Measurements from ENCODE around the gene ACTN1. TPM values are rescaled to one million over a fixed set of nuclear protein-coding genes. Genes with fewer than 3 reads are reported as not detected.

ACTN1 gene
- total and polyA plus RNA-seq, 2 experiments from 2014 or later = 121 to 280 TPM

DNA sequence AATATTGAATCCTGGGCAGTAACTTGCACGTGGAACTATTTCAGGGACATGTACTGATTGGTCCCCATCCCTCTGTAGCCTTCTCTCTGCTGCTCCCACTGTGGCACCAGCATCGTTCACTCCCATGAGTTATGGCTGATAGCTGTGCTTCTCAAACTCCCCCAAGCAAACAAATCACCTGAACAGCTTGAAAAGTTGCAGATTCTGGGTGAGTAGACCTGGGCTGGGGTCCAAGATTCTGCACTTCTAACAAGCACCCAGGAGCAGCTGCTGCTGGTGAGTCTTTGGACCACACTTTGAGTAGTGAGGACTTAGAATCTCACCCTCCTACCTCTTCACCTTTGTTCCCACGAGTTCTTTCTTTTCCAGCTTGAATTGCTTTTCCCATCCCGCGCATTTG is 136.8 kb downstream of the ACTN1 start:
- H3K79me2 ChIP-seq (replicated peaks; ENCODE audit: insufficient read depth) = no peaks in the 10 kb centered on the region
- H3K9me2 ChIP-seq (ENCODE audit: insufficient read depth) = no peaks in the 10 kb centered on the region
- no peaks in the 10 kb centered on the region for H3K27me3 ChIP-seq (ENCODE audit: insufficient read depth)
- no peaks in the 10 kb centered on the region for H4K20me1 ChIP-seq (replicated peaks; ENCODE audit: insufficient read depth)
- no peak overlapping the region for H3K4me3 Mint-ChIP-seq
- H3F3A ChIP-seq (replicated peaks; ENCODE audit: low read depth) = no peaks in the 10 kb centered on the region
- no peak overlapping the region for H2AFZ ChIP-seq
- H3K27me3 Mint-ChIP-seq (ENCODE audit: insufficient read depth, low read depth, poor library complexity) = peaks cover 8% of the 10 kb centered on the region
- no peaks in the 10 kb centered on the region for H3K36me3 ChIP-seq (ENCODE audit: insufficient read depth)
- TF ChIP-seq, protein P1, sequence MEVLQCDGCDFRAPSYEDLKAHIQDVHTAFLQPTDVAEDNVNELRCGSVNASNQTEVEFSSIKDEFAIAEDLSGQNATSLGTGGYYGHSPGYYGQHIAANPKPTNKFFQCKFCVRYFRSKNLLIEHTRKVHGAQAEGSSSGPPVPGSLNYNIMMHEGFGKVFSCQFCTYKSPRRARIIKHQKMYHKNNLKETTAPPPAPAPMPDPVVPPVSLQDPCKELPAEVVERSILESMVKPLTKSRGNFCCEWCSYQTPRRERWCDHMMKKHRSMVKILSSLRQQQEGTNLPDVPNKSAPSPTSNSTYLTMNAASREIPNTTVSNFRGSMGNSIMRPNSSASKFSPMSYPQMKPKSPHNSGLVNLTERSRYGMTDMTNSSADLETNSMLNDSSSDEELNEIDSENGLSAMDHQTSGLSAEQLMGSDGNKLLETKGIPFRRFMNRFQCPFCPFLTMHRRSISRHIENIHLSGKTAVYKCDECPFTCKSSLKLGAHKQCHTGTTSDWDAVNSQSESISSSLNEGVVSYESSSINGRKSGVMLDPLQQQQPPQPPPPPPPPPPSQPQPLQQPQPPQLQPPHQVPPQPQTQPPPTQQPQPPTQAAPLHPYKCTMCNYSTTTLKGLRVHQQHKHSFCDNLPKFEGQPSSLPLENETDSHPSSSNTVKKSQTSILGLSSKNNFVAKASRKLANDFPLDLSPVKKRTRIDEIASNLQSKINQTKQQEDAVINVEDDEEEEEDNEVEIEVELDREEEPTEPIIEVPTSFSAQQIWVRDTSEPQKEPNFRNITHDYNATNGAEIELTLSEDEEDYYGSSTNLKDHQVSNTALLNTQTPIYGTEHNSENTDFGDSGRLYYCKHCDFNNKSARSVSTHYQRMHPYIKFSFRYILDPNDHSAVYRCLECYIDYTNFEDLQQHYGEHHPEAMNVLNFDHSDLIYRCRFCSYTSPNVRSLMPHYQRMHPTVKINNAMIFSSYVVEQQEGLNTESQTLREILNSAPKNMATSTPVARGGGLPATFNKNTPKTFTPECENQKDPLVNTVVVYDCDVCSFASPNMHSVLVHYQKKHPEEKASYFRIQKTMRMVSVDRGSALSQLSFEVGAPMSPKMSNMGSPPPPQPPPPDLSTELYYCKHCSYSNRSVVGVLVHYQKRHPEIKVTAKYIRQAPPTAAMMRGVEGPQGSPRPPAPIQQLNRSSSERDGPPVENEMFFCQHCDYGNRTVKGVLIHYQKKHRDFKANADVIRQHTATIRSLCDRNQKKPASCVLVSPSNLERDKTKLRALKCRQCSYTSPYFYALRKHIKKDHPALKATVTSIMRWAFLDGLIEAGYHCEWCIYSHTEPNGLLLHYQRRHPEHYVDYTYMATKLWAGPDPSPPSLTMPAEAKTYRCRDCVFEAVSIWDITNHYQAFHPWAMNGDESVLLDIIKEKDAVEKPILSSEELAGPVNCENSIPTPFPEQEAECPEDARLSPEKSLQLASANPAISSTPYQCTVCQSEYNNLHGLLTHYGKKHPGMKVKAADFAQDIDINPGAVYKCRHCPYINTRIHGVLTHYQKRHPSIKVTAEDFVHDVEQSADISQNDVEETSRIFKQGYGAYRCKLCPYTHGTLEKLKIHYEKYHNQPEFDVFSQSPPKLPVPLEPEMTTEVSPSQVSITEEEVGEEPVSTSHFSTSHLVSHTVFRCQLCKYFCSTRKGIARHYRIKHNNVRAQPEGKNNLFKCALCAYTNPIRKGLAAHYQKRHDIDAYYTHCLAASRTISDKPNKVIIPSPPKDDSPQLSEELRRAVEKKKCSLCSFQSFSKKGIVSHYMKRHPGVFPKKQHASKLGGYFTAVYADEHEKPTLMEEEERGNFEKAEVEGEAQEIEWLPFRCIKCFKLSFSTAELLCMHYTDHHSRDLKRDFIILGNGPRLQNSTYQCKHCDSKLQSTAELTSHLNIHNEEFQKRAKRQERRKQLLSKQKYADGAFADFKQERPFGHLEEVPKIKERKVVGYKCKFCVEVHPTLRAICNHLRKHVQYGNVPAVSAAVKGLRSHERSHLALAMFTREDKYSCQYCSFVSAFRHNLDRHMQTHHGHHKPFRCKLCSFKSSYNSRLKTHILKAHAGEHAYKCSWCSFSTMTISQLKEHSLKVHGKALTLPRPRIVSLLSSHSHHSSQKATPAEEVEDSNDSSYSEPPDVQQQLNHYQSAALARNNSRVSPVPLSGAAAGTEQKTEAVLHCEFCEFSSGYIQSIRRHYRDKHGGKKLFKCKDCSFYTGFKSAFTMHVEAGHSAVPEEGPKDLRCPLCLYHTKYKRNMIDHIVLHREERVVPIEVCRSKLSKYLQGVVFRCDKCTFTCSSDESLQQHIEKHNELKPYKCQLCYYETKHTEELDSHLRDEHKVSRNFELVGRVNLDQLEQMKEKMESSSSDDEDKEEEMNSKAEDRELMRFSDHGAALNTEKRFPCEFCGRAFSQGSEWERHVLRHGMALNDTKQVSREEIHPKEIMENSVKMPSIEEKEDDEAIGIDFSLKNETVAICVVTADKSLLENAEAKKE (CRISPR knock-in tag; IDR thresholded peaks at IDR 0.05) = no peak
- TF ChIP-seq EZH2phosphoT487 (IDR thresholded peaks at IDR 0.05; ENCODE audit: unreplicated experiment) = no peak
- TF ChIP-seq NANOG (IDR thresholded peaks at IDR 0.05; ENCODE audit: borderline replicate concordance) = no peak
- no peak for TF ChIP-seq JUNB (IDR thresholded peaks at IDR 0.05; ENCODE audit: unreplicated experiment)
- TF ChIP-seq, protein P2, sequence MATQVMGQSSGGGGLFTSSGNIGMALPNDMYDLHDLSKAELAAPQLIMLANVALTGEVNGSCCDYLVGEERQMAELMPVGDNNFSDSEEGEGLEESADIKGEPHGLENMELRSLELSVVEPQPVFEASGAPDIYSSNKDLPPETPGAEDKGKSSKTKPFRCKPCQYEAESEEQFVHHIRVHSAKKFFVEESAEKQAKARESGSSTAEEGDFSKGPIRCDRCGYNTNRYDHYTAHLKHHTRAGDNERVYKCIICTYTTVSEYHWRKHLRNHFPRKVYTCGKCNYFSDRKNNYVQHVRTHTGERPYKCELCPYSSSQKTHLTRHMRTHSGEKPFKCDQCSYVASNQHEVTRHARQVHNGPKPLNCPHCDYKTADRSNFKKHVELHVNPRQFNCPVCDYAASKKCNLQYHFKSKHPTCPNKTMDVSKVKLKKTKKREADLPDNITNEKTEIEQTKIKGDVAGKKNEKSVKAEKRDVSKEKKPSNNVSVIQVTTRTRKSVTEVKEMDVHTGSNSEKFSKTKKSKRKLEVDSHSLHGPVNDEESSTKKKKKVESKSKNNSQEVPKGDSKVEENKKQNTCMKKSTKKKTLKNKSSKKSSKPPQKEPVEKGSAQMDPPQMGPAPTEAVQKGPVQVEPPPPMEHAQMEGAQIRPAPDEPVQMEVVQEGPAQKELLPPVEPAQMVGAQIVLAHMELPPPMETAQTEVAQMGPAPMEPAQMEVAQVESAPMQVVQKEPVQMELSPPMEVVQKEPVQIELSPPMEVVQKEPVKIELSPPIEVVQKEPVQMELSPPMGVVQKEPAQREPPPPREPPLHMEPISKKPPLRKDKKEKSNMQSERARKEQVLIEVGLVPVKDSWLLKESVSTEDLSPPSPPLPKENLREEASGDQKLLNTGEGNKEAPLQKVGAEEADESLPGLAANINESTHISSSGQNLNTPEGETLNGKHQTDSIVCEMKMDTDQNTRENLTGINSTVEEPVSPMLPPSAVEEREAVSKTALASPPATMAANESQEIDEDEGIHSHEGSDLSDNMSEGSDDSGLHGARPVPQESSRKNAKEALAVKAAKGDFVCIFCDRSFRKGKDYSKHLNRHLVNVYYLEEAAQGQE (IDR thresholded peaks at IDR 0.05; ENCODE audit: unreplicated experiment) = no peak
- no peak for TF ChIP-seq CREB1 (CRISPR knock-in tag; IDR thresholded peaks at IDR 0.05; ENCODE audit: low read depth)
- no peak for TF ChIP-seq POLR2AphosphoS5 (IDR thresholded peaks at IDR 0.05; ENCODE audit: low read depth)
- TF ChIP-seq, protein P3, sequence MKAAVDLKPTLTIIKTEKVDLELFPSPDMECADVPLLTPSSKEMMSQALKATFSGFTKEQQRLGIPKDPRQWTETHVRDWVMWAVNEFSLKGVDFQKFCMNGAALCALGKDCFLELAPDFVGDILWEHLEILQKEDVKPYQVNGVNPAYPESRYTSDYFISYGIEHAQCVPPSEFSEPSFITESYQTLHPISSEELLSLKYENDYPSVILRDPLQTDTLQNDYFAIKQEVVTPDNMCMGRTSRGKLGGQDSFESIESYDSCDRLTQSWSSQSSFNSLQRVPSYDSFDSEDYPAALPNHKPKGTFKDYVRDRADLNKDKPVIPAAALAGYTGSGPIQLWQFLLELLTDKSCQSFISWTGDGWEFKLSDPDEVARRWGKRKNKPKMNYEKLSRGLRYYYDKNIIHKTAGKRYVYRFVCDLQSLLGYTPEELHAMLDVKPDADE (IDR thresholded peaks at IDR 0.05) = no peak
- TF ChIP-seq CTCF (conservative IDR thresholded peaks at IDR 0.05; ENCODE audit: low read depth in 2 of 2) = no peak
- no peak for TF ChIP-seq EZH2 (IDR thresholded peaks at IDR 0.05; ENCODE audit: low read depth, unreplicated experiment)
- no peak for TF ChIP-seq ZNF331 (CRISPR knock-in tag; IDR thresholded peaks at IDR 0.05; ENCODE audit: low read depth)
- TF ChIP-seq STAT1 (IDR thresholded peaks at IDR 0.05; ENCODE audit: unreplicated experiment) = no peak
- TF ChIP-seq ZNF114 (CRISPR knock-in tag; IDR thresholded peaks at IDR 0.05) = no peak
- DNase-seq (ENCODE audit: low spot score) (no peak), ATAC-seq (no peak)
- H3K4me1 Mint-ChIP-seq = peaks cover 8% of the 10 kb centered on the region; the same call in 2 of the 3 replicates
- H3K27ac ChIP-seq (ENCODE audit: low read depth) = no peak overlapping the region
- peaks cover 2% of the 10 kb centered on the region; the same call in 2 of the 3 replicates for H3K36me3 Mint-ChIP-seq (ENCODE audit: low read depth)
- H3K27ac Mint-ChIP-seq = no peak overlapping the region
- H3K9me3 Mint-ChIP-seq = peaks cover 15% of the 10 kb centered on the region; the same call in 2 of the 3 replicates
- H3K4me1 ChIP-seq (ENCODE audit: insufficient read depth) = no peaks in the 10 kb centered on the region
- H3K4me3 ChIP-seq = no peak overlapping the region
- H3K4me2 ChIP-seq = no peak overlapping the region
